HG03457 (cell line): ENCODE results near the gene MT1G.
"Not testable (repeated sequence)": the region's sequence is repeated elsewhere in the genome, so short reads cannot be mapped to it uniquely, and the experiment has no call there.

ENCODE experiments used
- ATAC-seq: cut with Tn5 transposase; IDR thresholded peaks from one replicate; pipeline ENCODE4 v1.9.1; 2021; ENCODE audit warnings: moderate number of reproducible peaks; ENCODE audit not compliant: unreplicated experiment

MT1G gene

DNA sequence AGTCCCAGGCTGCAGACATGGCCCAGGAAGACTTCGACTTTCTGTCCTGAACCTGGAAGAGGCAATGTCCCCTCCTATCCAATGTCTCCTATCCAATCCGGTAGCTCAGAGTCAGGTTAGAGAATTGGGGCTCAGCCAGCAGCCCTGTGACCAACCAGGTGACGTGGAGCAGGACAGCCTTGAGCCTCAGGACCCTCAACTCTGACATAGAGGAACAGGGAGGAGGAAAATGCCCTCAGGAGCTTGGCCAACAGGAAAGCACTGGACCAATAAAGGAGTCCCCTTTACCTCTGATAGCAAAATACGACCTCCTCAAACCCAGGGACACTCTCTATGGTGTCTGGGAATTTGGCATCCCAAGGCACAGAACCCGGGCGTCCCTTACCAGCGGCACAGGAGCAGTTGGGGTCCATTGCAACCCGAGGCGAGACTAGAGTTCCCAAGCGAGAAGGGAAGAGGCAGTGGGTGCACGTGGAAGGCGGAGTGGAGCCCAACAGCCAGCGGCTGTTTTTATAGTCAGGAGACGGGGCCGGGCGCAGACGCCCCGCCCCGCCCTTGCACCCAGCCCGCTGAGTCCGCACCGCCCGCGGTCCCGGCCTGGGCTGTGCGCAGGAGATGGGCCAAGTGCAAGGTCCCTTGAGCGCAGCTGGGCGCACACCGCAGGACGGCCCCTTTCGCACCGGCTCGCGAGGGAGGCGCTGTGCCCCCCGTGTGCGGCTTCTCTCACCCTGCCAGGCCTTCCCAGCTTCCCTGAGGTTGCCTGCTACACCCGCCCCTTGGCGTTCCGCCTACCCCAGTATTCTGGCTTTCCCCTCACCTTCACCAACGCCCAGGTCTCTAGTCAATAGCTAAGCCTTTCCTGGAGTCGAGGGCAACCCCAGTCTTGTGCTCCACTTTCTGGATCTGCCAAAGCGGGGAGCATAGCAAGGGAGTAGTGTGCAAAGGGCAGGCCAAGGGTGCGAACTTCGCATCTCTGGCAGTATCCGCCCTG, at the start of gene MT1G:
Gene MT1G, minus strand, starts transcription at position 485 of the 991 bp plus-strand sequence. Its CDS starts 72 bp downstream, at position 413.
- ATAC-seq, result no peak

DNA sequence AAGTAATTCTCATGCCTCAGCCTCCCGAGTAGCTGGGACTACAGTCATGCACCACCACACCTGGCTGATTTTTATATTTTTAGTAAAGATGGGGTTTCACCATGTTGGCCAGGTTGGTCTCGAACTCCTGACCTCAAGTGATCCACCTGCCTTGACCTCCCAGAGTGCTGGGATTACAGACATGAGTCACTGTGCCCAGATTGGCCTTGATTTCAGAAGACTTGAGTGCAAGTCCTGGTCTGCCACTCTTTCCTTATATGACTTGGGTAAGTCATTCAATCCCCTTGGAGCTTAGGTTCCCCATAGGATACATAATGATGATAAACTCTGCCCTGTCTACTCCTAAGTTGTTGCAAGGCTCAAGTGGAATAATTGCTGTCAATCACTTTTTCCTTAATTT, 49.7 kb upstream of the MT1G start:
- not testable (repeated sequence) for ATAC-seq

DNA sequence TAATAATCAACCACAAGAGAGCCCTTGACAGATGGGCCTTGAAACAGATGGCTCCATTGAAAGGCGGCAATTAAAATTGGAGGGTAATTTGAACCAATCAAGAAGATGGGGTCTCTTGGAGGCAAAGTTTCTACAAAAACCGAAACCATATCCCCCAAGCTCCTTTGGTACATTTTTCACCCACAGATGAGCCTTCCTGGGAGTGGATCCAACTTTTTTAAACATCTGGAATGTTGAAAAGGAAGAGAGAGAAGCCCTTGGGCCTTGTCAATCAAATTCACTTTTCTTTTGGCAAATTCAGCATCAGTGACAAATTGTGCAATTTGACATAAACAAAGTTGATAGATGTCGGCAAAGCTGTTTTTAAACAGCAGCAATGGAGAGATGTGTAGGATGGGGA, 48.9 kb upstream of the MT1G start:
- ATAC-seq, result no peak

DNA sequence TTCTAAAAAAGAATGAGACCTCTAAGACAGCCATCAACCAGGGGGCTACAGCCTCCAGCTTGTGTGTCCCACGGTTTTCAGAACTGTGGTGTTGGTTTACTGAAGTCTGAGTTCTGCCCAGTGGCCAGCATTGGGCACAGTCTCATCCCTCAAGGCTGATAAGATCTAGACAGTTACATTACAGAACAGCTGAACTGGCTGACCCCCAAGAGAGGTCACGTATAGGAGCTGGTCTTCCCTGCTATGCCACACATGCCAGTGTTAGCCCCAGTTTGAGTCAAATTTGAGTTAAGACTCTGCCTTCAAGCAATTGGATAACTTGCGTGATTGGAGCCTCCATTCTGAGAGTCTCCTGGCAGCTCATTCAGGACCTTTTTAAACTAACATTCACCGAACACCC, 47.3 kb upstream of the MT1G start:
- ATAC-seq, result no peak

DNA sequence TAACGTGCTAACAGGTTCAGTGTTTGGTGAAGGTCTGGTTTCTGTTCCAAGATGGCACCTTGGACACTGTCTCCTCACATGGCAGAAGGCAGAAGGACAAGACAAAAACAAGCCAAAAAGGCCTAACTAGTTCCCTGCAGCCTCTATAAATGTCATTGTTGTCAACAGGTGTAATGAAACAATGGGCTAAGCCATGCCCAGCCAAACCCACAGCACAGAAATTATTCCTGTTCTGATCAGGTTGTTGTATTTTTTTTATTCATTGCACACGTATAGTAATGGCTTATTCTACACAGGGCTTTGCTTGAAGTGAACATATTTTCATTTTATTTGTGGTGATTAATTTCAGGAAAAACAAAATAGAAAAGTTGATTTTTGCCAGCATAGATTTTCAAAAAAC, 45.9 kb upstream of the MT1G start:
- no peak for ATAC-seq

DNA sequence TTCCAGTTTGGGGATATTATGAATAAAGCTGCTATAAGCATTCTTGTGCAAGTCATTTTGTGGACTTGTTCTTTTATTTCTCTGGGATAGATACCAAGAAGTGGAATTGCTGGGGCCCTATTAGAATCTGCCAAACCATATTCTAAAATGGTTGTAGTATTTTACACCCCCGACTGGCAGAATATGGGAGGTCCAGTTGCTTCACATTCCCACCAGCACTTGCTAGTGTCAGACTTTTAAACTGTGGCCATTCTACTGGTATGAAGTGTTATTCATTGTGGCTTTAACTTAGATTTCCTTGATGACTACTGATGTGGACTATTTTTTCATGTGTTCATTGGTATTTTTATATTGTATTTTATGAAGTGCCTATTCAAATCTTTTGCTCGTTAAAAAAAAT, 44.0 kb upstream of the MT1G start:
- no peak for ATAC-seq

DNA sequence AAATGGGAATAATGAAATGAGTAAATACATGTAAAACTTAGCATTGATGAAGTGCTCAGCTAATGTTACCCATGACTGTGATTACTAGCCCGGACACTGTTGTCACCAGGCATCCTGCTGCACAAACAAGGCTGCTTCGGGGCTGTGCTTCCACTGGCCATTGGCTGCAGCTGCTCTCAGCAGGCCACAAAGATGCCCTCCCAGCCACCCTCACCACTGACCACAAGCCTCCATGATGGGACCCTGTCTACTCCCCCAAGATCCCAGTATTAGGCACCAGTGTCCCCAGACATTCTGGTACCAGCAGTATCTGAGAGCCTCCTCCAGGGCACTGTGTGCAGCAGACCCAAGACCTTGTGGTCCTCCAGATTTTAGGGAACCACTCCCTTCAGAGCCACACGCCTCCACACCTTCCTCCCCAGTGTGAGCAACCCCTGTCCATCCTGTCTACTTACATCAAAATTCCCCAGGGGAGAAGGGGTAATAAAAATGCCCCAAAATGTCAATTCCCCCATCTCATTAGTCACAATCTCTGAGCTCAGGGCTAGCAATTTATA, 42.4 kb upstream of the MT1G start:
- no peak for ATAC-seq

DNA sequence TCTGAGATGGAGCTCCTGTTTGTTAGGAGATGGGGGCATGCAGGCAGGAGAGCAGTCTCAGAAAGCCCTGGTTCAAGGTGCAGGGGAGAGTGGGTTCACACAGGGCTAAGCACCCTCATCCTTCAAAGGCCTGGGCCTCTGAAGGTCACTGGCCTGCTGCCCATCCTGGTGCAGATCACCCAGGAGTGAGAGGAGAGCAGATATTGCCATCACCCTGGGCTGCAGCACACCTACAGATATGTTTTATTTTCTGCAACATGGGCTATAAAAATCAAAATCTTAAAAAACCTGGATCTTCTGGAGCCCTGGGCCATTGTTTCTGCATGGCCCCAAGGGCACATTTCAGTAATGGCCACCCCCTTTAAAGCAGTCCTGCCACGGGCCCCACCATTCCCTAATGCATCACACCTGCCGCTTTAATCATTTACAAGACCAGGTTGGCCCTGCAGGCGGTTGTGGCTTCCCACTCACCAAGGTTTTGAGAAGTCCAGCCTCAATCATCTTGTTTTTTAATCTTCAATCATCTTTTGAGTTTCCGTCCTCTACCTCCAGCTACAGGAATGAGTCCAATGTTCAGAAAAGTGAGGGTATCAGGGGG, 41.7 kb upstream of the MT1G start:
- ATAC-seq, result no peak

DNA sequence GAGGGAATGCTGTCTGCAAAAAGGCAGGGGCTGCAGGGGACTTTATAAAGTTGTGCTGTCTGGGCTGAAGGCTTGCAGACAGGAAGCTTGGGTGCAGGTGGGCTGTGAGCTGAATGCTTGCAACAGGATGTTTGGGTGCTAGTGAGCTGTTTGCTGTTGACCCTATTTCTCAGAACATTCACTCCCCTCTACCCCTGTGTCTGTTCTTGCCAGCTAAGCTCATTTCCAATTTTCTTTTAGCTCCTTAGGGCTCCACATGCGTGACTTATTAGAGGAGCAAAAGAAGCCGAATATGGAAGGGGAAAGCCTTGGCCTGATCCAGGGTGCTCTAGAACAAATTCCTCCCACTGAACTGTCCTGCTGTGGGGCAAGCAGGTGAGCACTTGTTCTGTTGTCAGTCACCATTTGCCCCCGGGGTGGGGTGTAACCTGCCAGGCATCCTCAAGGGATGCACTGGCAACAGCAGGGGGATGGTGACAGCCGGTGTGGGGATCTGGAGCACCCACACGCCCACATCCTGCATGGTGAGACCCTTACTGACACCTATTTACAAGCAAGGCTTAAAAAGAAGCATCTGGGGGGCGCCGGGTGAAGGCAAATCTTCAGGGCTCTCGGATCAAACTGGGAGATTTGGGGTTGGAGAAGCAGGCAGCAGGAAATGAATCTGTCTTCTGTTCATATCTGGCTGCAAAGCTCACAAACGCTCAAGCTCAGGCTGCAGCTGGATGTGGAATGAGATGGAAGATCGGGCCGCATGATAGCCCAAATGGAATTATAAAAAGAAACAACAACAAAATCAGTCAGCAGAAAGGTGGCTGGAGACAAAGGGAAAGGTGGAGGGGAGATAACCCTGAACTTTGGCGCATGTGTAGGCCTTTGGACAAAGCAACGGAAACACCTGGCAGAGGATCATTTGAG, 40.9 kb upstream of the MT1G start:
- no peak for ATAC-seq

DNA sequence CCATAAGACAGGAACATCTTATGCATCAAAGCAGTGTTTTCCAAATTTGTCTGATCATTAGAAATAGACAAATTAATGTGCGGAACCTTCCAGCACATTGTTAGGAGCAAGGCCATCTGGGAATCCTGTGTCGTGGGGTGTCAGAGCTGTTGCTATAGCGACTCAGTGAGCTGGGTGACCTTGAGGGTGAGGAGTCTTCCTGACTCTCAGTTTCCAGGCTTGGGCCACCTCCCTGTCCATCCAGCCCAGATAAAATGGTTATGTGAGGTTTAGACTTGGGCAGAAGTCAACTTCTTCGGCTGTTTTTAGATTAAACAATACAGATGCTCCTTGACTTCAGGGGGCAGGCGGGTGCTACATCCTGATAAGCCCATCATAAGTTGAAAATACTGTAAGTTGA, 35.0 kb upstream of the MT1G start:
- no peak for ATAC-seq

DNA sequence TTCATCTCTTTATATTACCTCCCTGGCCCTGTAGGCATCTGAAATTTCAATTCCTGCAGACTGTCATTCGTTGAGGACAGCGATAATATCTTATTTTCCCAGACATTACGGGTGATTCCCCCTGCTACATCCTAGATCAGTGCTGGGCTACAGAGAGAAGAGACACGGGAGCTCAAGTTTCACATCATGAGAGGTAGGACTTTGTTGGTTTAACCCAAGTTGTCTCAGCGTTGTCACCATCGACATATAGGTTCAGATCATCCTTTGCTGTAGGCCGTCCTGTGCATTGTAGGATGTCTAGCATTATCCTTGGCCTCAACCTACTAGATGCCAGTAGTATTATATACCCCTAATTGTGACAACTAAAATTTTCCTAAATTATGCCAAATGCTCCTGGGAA, 33.7 kb upstream of the MT1G start:
- no peak for ATAC-seq

DNA sequence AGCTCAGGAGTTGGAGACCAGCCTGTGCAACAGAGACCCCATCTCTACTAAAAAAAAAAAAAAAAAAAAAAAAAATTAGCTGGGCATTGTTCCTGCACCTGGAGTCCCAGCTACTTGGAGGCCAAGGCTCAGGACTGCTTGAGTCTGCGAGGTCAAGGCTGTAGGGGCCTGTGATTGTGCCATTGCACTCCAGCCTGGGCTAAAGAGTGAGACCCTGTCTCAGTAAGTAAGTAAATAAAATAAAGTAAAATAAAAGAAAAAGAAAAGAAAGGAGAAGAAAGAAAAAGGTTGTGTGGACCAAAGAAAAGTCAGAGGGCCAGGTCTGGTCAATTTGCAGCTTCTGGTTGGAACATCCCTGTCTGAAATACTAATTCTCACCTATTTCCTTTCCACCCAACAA, 32.8 kb upstream of the MT1G start:
- no peak for ATAC-seq

DNA sequence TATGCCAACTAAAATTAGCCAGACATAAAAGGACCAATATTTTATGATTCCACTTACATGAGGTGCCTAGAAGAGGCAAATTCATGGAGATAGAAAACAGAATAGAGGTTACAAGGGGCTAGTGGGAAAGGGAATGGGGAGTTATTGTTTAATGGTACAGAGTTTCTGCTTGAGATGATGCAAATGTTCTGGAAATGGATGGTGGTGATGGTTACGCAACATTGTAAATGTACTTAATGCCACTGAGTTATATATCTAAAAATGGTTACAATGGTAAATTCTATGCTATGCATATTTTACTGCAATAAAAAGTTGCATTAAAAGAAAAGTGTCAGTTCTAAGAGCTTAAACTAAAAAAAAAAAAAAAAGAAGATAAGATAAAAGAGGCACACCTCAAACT, 32.3 kb upstream of the MT1G start:
- ATAC-seq, result no peak

DNA sequence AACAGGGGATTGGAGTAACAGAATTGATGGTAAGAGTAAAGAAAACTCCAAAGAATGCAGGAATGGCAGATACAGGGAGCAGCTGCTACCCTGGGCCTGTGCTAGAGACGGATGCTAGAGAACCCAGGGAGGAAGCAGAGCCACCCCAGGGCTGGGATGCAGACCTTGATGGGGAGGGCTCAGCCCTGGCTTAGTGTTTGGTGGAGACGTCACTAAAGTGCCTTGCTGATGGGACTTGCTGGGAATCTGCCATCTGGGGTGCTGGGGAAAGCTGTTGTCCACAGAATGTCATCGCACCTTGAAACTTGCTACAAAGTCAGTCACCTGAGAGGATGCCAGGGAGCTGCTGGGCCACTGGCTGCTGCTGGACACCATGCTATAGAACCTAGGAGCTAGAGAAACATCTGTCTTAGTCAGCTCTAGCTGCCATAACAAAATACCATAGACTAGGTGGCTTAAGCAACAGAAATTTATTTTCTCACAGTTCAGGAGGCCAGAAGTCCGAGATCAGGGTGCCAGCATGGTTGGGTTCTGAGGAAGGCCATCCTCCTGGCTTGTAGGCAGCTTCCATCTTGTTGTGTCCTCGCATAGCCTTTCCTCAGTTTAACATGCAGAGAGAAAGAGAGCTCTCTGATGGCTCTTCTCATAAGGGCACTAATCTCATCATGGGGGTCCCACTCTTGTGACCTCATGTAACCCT, 29.7 kb upstream of the MT1G start:
- no peak for ATAC-seq

DNA sequence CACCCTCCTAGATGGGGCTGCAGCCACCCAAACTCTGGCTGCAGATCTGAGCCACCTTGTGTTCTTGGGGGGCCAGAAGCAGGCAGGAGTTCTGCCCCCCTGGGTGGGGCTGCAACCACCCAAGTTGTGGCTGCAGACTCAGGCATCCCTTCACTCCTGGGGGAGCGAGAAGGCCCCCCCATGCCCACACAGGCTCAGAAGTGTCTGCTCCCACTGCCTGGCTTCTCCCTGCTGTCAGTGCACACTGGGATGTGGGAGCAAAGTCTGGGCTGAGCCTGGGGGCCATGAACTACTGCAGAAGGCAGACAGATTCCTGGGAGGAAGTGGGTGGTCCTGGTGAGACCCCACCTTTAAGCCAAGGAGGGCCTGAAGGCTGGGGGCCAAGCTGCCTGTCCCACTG, 27.4 kb upstream of the MT1G start:
- ATAC-seq, result no peak

DNA sequence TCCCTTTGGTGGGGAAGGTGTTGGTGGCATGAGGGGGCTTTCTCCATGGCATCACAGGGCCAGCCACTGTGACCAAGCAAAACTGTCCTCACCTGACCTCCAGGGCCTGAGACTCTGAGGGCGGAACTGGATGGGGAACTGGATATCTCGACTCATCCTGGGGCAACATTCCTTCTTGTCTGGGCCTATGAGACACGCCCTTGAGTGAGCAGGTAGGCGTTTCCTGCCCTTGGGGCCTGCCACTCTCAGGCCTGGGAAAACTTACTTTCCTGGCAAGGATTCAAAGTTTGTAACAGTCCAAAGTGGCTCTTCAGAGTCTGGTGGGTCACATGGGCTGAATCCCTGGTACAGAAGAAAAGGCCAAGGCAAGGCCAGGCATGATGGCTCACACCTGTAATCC, 24.0 kb upstream of the MT1G start:
- no peak for ATAC-seq

DNA sequence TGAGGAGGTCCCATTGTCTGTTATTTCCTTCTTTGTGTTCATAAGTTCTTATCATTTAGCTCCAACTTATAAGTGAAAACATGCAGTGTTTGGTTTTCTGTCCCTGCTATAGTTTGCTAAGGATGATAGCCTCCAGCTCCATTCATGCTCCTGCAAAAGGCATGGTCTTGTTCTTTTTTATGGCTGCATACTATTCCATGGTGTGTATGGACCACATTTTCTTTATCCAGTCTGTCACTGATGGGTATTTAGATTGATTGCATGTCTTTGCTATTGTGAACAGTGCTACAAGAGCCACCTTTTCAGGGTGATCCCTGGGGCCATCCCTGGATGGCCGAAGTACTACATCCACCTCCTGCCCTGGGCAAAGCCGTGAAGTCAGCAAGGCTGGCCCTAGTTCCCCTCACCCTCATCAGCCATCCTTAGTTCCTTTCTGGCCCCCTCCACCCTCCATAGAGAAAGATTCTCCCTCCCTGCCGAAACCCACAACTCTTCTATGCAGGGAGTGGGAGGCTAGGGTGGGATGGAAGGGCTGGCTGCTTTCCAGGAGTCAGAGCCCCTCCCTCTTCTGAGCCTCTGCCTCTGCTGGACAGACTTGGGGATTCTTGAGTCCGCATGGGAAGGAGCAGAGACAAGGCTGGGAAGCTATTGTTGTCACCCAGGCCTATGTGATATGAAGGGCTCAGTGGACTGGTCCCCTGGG, 22.7 kb upstream of the MT1G start:
- no peak for ATAC-seq

DNA sequence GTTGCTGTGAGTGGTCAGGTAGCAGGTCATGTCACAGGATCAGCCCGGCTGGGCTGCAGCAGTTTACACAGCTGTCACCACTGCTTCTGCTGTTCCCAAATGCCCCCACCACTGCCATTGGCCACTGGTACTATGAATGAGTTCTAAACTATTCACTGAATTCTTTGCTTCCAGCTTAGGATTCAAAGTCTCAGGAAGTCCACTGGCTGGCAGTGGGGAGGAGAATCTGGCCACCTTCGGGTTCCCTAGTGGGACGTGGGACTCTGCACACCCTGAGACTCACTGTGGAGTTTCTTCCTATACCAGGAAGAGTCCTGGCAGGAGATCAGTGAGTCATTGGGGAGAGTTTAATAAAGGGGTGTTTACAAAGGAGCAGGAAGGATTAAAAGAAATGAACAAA, 21.3 kb upstream of the MT1G start:
- no peak for ATAC-seq

DNA sequence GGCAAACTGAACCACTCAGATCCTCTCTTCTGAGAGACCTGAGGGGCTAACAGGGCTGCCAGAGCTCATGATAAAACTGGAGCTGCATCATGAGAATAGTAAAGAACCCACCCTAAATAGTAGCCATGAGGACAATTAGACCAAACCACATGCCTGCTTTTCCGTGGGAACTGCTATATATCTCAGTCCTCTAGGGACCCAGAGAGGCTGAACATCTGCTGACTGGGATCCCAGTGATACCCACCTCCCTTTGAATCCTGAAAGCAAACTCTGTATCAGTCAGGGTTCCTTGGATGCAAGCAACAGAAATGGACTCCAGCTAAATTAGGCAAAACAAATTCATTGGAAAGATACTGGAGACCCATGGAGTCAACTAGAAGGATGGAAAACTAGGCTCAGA, 20.9 kb upstream of the MT1G start:
- ATAC-seq, result no peak

DNA sequence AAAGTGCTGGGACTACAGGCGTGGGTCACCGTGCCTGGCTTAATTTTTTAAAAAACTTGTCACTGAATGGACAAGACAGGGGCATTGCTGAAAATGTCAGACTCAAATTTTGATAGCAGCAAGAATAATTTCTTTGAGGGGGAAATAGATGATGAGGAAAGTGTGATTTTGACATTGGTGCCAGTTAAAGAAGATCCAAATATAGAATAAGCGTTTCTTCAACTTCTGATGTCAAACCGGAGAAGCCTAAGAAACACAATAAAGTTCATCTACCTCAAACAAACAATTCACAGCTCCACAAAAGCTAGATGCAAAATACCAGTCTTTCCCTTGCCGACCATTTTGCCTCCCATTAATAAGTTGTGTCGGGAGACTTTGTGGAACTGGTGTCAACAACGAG, 18.9 kb upstream of the MT1G start:
- no peak for ATAC-seq
